HepG2 (cell line): ENCODE results near the gene ANKRD34C.

Experiments used
- CHCHD3 ChIP-seq: sonication (generic); formaldehyde crosslinking; IDR thresholded peaks from 2 replicates; pipeline ENCODE4 v1.8.0; 2022; ENCODE audit warnings: mild to moderate bottlenecking, missing genetic modification reagents, moderate library complexity
- EZH2 ChIP-seq: conservative IDR thresholded peaks from 2 replicates; pipeline ENCODE4 v1.6.1; 2012; ENCODE audit warnings: mild to moderate bottlenecking, low read depth, low read length, moderate library complexity
- HDAC2 ChIP-seq: sonication (generic); formaldehyde crosslinking; IDR thresholded peaks from 2 replicates; pipeline ENCODE4 v1.4.0; 2020; ENCODE audit warnings: missing genetic modification reagents
- ISX ChIP-seq: sonication (generic); formaldehyde crosslinking; conservative IDR thresholded peaks from 2 replicates; pipeline ENCODE4 v1.5.0; 2020; ENCODE audit warnings: missing genetic modification reagents
- JUN ChIP-seq: sonication (generic); formaldehyde crosslinking; IDR thresholded peaks from 2 replicates; pipeline ENCODE4 v1.4.0; 2020; ENCODE audit warnings: mild to moderate bottlenecking, missing genetic modification reagents
- MBNL3 ChIP-seq: fragments of 250-450 bp; sonication (Bioruptor Pico); conservative IDR thresholded peaks from 2 replicates; pipeline ENCODE4 v1.8.0; 2022; ENCODE audit warnings: mild to moderate bottlenecking, inconsistent platforms
- POLR2AphosphoS2 ChIP-seq: IDR thresholded peaks from 2 replicates; pipeline ENCODE4 v1.6.1; 2011; ENCODE audit warnings: low read depth, low read length, improper control_type of control experiment
- RBM39 ChIP-seq: fragments of 200-400 bp; formaldehyde crosslinking; IDR thresholded peaks from one replicate; pipeline ENCODE4 v1.6.1; 2018; ENCODE audit warnings: antibody characterized with exemption, mild to moderate bottlenecking, low read depth, low read length; ENCODE audit not compliant: poor library complexity, severe bottlenecking
- SOX6 ChIP-seq, 2 experiments: fragments of 450-650 bp in 1 of 2; sonication (generic) in 1 of 2; formaldehyde crosslinking in 1 of 2; IDR thresholded peaks; 2 replicates each; pipeline versions ENCODE4 v1.4.0 to v1.6.1; 2017 to 2020; ENCODE audit warnings: antibody characterized with exemption in 1 of 2, mild to moderate bottlenecking in 1 of 2, missing genetic modification reagents in 1 of 2
- SRSF1 ChIP-seq: fragments of 200-400 bp; formaldehyde crosslinking; optimal IDR thresholded peaks from 2 replicates; pipeline ENCODE3; 2017; ENCODE audit warnings: mild to moderate bottlenecking, low read depth, low read length, moderate library complexity

- TF ChIP-seq JUN (CRISPR knock-in tag) (no peak), SRSF1 (no peak), MBNL3 (no peak), CHCHD3 (no peak), ISX (no peak), EZH2 (no peak), SOX6 (IDR thresholded peaks at IDR 0.05) (no peak), SOX6 (CRISPR knock-in tag; IDR thresholded peaks at IDR 0.05) (no peak), POLR2AphosphoS2 (no peak), HDAC2 (CRISPR knock-in tag) (no peak), RBM39 (no peak)
Measured at GRCh38 chr15:79294075-79294474, 11.6 kb downstream of the ANKRD34C start.
